Choroid plexus epithelial cell (primary cell): ENCODE results near the gene SGMS2.

Source experiments
- DNase-seq: peaks from one replicate; pipeline ENCODE4 v3.0.0-alpha.2; 2010; ENCODE audit warnings: low read depth
- H3K4me3 ChIP-seq: 2 replicates; pipeline ENCODE4 v1.5.1; 2011; ENCODE audit warnings: low read depth, mild to moderate bottlenecking, control low read depth, low read length, moderate library complexity
- TF ChIP-seq, protein P1 (sequence below): conservative IDR thresholded peaks from 2 replicates; pipeline ENCODE4 v1.5.1; 2011; ENCODE audit warnings: low read depth, mild to moderate bottlenecking, control low read depth, inconsistent platforms, low read length, moderate library complexity

The SGMS2 gene

GRCh38 chr4:107828315-107829090 is 3.8 kb downstream of the SGMS2 start:
- no peak for DNase-seq
- H3K4me3 ChIP-seq, result no peak overlapping the region
- TF ChIP-seq, protein P1, sequence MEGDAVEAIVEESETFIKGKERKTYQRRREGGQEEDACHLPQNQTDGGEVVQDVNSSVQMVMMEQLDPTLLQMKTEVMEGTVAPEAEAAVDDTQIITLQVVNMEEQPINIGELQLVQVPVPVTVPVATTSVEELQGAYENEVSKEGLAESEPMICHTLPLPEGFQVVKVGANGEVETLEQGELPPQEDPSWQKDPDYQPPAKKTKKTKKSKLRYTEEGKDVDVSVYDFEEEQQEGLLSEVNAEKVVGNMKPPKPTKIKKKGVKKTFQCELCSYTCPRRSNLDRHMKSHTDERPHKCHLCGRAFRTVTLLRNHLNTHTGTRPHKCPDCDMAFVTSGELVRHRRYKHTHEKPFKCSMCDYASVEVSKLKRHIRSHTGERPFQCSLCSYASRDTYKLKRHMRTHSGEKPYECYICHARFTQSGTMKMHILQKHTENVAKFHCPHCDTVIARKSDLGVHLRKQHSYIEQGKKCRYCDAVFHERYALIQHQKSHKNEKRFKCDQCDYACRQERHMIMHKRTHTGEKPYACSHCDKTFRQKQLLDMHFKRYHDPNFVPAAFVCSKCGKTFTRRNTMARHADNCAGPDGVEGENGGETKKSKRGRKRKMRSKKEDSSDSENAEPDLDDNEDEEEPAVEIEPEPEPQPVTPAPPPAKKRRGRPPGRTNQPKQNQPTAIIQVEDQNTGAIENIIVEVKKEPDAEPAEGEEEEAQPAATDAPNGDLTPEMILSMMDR, result no peak

- no peak overlapping the region for H3K4me3 ChIP-seq
- no peak for DNase-seq
- TF ChIP-seq, protein P1, result no peak
Observed at GRCh38 chr4:107831140-107831539, 6.4 kb downstream of the SGMS2 start.

DNA sequence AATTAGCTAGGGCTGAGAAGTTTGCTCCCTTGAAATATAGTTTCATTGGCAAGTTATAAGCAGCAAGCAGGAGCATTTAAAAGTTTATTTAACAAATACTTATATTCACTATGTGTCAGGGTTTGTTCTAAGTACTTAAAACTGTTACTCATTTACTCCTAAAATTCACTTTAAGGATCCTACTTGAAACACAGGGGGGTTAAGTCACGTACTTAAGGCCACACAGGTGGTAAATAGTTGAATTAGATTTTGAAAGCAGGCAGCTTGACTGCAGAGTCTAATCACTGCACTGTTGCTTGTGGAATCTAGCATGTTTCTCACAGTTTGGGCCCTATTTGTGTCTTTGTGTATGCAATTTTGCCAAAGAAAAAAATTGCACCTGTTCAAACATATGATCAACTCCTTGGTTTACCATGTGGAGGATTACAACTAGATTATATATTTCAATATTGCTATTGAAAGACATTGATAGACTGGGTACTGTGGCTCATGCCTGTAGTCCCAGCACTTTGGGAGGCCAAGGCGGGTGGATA is 7.6 kb downstream of the SGMS2 start:
- no peak for DNase-seq
- H3K4me3 ChIP-seq, result no peak overlapping the region

DNA sequence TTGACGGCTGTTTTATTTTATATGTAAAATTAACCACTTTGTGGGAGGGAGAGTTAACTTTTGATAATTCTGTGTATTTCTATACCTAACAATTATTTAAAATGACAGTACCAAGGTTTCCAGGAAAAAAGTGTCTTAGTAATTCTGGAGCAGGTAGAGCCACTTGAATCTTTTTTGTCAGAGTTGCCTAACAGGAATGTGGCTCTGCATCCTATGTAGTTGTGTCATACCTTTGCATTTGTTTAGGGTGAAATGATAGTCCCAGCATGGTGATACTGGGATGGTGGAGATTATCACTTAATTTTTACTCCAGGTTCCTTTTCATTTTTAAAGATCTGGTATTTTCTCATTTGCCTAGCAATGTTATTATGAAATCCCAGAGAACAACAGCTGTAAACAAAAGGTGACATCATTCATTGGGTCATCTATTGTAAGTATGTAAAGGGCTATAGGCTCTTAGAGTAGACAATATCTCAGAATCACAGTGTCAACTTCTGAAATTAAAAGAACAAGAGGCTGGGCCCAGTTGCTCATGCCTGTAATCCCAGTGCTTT is 9.6 kb downstream of the SGMS2 start:
- DNase-seq, result no peak
- TF ChIP-seq, protein P1, result no peak

More for the DNA sequence above, 7.6 kb downstream of the SGMS2 start:
- TF ChIP-seq, protein P1, result no peak

GRCh38 chr4:107835406-107835805 is 10.7 kb downstream of the SGMS2 start:
- no peak overlapping the region for H3K4me3 ChIP-seq
- TF ChIP-seq, protein P1, result no peak
- DNase-seq, result no peak

More for the DNA sequence above, 9.6 kb downstream of the SGMS2 start:
- H3K4me3 ChIP-seq, result no peak overlapping the region

DNA sequence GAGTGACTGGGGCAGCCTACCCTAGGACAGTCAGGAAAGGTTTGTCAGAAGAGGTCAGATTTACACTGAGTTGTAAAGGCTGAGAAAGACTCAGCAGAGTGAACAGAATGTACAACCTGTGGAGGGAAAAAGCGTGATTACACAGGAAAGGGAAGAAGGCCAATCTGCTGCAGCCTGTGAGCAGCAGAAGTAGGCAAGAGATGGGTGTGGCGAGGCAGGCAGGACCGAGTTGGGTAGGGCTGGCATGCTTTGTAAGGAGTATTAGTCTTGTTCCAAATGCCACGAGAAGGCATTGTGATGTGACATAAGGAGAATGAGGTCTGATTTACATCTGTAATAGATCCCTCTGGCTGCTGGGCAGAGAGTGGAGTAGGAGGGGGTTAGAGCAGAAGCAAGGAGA is 12.6 kb downstream of the SGMS2 start:
- no peak for DNase-seq
- TF ChIP-seq, protein P1, result no peak
- no peak overlapping the region for H3K4me3 ChIP-seq
